Immature natural killer cell (primary cell): ENCODE results near the gene LGR4. TPM values are rescaled to one million over a fixed set of nuclear protein-coding genes. Genes with fewer than 3 reads are reported as not detected.
"Not testable (repeated sequence)": the region's sequence is repeated elsewhere in the genome, so short reads cannot be mapped to it uniquely, and the experiment has no call there.

Experiments used
- DNase-seq, 3 donors: peaks; one replicate each; pipeline ENCODE4 v3.0.0; 2022; ENCODE audit warnings: mixed read lengths in 1 of 3
- H3K27ac Mint-ChIP-seq, 6 donors: one replicate each; pipeline ENCODE4 v1.8.0; 2020; ENCODE audit warnings: mixed read lengths in 6 of 6, mild to moderate bottlenecking in 5 of 6, inconsistent platforms in 4 of 6, moderate library complexity in 3 of 6
- H3K27me3 Mint-ChIP-seq, 3 donors: one replicate each; pipeline ENCODE4 v1.8.0; 2020 to 2021; ENCODE audit warnings: low read depth in 3 of 3, mild to moderate bottlenecking in 3 of 3, mixed read lengths in 3 of 3, moderate library complexity in 3 of 3, inconsistent platforms in 1 of 3
- H3K36me3 Mint-ChIP-seq, 3 donors: one replicate each; pipeline ENCODE4 v1.8.0; 2020; ENCODE audit warnings: mixed read lengths in 3 of 3, inconsistent platforms in 2 of 3, mild to moderate bottlenecking in 2 of 3
- H3K4me1 Mint-ChIP-seq, 2 donors: one replicate each; pipeline ENCODE4 v1.8.0; 2020; ENCODE audit warnings: inconsistent platforms in 2 of 2, mild to moderate bottlenecking in 2 of 2, mixed read lengths in 2 of 2, moderate library complexity in 1 of 2
- H3K4me3 Mint-ChIP-seq, 5 donors: one replicate each; pipeline ENCODE4 v1.8.0; 2020; ENCODE audit warnings: mild to moderate bottlenecking in 5 of 5, mixed read lengths in 5 of 5, inconsistent platforms in 3 of 5, moderate library complexity in 3 of 5
- H3K9me3 Mint-ChIP-seq, 6 donors: one replicate each; pipeline ENCODE4 v1.8.0; 2020; ENCODE audit warnings: mild to moderate bottlenecking in 6 of 6, mixed read lengths in 6 of 6, inconsistent platforms in 4 of 6, moderate library complexity in 3 of 6
- polyA plus RNA-seq, 3 donors: library from polyadenylated mRNA; unstranded; fragments of 300-500 nt; fragmentation: Illumina TruSeq; gene quantifications; one replicate each; pipeline ENCODE4 v1.2.3, GENCODE V29; 2021

LGR4 gene
- polyA plus RNA-seq, 3 donors from 2014 or later: 0.51 TPM; not detected in 2

GRCh38 chr11:27353593-27354358 lies 118.8 kb downstream of the LGR4 start:
- Mint-ChIP-seq H3K4me3 (no peak overlapping the region), H3K27ac (no peak overlapping the region), H3K9me3 (no peaks in the 10 kb centered on the region), H3K36me3 (peaks cover 0 to 6% (median 4%) of the 10 kb centered on the region in 3 donors), H3K4me1 (no peaks in the 10 kb centered on the region), H3K27me3 (peaks cover 0 to 1% (median 0%) of the 10 kb centered on the region in 3 donors)
- no peak for DNase-seq

DNA sequence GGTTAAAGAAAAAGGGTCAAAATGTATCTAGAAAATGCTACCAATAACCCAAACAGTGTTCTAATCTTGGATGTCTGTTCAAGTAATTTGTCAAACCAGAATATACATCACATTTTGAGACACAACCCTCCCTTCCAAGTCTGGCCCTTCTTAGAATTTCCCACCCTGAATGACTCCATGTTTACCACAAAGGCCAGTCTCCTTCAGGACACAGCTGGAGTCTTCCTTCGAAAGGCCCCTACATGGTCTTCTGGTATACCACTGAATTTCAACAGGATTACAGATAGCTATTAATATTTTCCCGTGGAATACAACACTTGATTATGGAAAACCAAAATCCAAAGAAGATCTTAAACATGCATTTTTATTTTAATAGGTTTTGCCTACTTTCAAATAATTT lies 119.8 kb downstream of the LGR4 start:
- Mint-ChIP-seq H3K4me1 (no peaks in the 10 kb centered on the region), H3K9me3 (no peaks in the 10 kb centered on the region), H3K27ac (no peak overlapping the region), H3K27me3 (peaks cover 0 to 1% (median 0%) of the 10 kb centered on the region in 3 donors), H3K36me3 (peaks cover 0 to 11% (median 7%) of the 10 kb centered on the region in 3 donors), H3K4me3 (no peak overlapping the region)
- DNase-seq: no peak

GRCh38 chr11:27350511-27350910 lies 122.1 kb downstream of the LGR4 start:
- H3K27ac Mint-ChIP-seq: no peak overlapping the region

GRCh38 chr11:27349919-27350318 lies 122.7 kb downstream of the LGR4 start:
- Mint-ChIP-seq H3K4me1 (no peaks in the 10 kb centered on the region), H3K4me3 (no peak overlapping the region), H3K27ac (no peak overlapping the region), H3K27me3 (no peaks in the 10 kb centered on the region), H3K36me3 (peaks cover 0 to 21% (median 7%) of the 10 kb centered on the region in 3 donors), H3K9me3 (peaks cover 0 to 1% (median 0%) of the 10 kb centered on the region in 6 donors)
- no peak for DNase-seq

More at GRCh38 chr11:27350511-27350910, 122.1 kb downstream of the LGR4 start:
- Mint-ChIP-seq H3K4me3 (no peak overlapping the region), H3K36me3 (peaks cover 0 to 19% (median 7%) of the 10 kb centered on the region in 3 donors), H3K4me1 (no peaks in the 10 kb centered on the region), H3K9me3 (no peaks in the 10 kb centered on the region), H3K27me3 (no peaks in the 10 kb centered on the region)
- no peak for DNase-seq

GRCh38 chr11:27348340-27348873 lies 124.2 kb downstream of the LGR4 start:
- Mint-ChIP-seq H3K4me3 (no peak overlapping the region), H3K36me3 (peaks cover 0 to 22% (median 7%) of the 10 kb centered on the region in 3 donors), H3K9me3 (peaks cover 0 to 1% (median 0%) of the 10 kb centered on the region in 6 donors), H3K27me3 (no peaks in the 10 kb centered on the region), H3K27ac (no peak overlapping the region), H3K4me1 (no peaks in the 10 kb centered on the region)
- no peak for DNase-seq

GRCh38 chr11:27347359-27348339 lies 124.9 kb downstream of the LGR4 start:
- H3K9me3 Mint-ChIP-seq: peaks cover 0 to 1% (median 0%) of the 10 kb centered on the region in 6 donors
- peaks cover 0 to 22% (median 7%) of the 10 kb centered on the region in 3 donors for H3K36me3 Mint-ChIP-seq
- DNase-seq: no peak
- H3K27ac Mint-ChIP-seq: no peak overlapping the region
- no peaks in the 10 kb centered on the region for H3K27me3 Mint-ChIP-seq
- no peak overlapping the region for H3K4me3 Mint-ChIP-seq
- H3K4me1 Mint-ChIP-seq: no peaks in the 10 kb centered on the region

- Mint-ChIP-seq H3K4me3 (no peak overlapping the region), H3K36me3 (peaks cover 0 to 12% (median 0%) of the 10 kb centered on the region in 3 donors), H3K4me1 (no peaks in the 10 kb centered on the region), H3K27ac (no peak overlapping the region), H3K9me3 (peaks cover 0 to 2% (median 0%) of the 10 kb centered on the region in 6 donors), H3K27me3 (peaks cover 0 to 1% (median 0%) of the 10 kb centered on the region in 3 donors)
- no peak for DNase-seq
These were observed 132.6 kb downstream of the LGR4 start for GRCh38 chr11:27339941-27340340.

DNA sequence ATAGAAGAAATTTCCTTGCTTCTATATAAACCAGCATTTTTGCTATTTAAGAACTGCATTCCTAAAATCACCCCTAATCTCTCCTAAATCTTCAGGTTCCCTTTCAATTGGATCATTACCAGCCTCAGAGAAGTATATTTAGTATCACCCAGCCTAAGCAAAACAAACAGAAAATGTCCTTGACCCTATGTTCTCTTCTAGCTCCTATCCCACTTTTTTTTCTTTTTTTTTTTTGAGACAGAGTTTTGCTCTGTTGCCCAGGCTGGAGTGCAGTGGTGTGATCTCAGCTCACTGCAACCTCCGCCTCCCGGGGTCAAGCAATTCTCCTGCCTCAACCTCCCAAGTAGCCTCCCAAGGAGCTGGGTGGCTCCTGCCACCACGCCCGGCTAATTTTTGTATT lies 137.8 kb downstream of the LGR4 start:
- not testable (repeated sequence) for H3K4me3 Mint-ChIP-seq, DNase-seq, H3K27ac Mint-ChIP-seq, H3K4me1 Mint-ChIP-seq, H3K27me3 Mint-ChIP-seq, H3K9me3 Mint-ChIP-seq
- peaks cover 0 to 15% (median 4%) of the 10 kb centered on the region in 3 donors for H3K36me3 Mint-ChIP-seq

DNA sequence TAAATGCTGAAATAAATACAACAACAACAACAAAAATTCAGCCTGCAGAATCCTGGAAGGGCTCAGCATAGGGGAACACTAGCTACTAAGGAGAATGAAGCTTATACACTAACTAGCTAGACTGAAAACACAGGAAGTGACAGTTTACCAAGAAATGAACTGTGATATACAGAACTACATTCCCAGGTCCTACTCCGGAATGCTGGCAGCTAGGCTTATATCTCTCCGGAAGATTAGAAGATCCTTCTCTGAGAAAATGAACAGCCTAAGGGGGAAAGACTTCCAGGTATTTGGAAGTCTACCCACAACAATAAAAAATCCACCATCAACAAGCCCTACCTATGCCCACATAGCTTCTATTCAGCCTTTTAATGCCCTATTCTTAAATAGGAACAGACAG lies 140.6 kb downstream of the LGR4 start:
- Mint-ChIP-seq H3K4me1 (no peaks in the 10 kb centered on the region), H3K27ac (no peak overlapping the region), H3K27me3 (no peaks in the 10 kb centered on the region), H3K4me3 (no peak overlapping the region), H3K9me3 (peaks cover 0 to 2% (median 0%) of the 10 kb centered on the region in 6 donors), H3K36me3 (peaks cover 0 to 15% (median 4%) of the 10 kb centered on the region in 3 donors)
- no peak for DNase-seq

GRCh38 chr11:27330633-27331270 lies 141.8 kb downstream of the LGR4 start:
- Mint-ChIP-seq H3K36me3 (peaks cover 0 to 10% (median 4%) of the 10 kb centered on the region in 3 donors), H3K4me3 (no peak overlapping the region)

GRCh38 chr11:27329867-27330632 lies 142.5 kb downstream of the LGR4 start:
- Mint-ChIP-seq H3K27ac (no peak overlapping the region), H3K27me3 (no peaks in the 10 kb centered on the region), H3K4me3 (no peak overlapping the region), H3K9me3 (peaks cover 0 to 15% (median 3%) of the 10 kb centered on the region in 6 donors), H3K36me3 (peaks cover 0 to 9% (median 4%) of the 10 kb centered on the region in 3 donors), H3K4me1 (no peaks in the 10 kb centered on the region)
- DNase-seq: no peak

More at GRCh38 chr11:27330633-27331270, 141.8 kb downstream of the LGR4 start:
- Mint-ChIP-seq H3K27me3 (no peaks in the 10 kb centered on the region), H3K4me1 (no peaks in the 10 kb centered on the region), H3K9me3 (peaks cover 0 to 10% (median 1%) of the 10 kb centered on the region in 6 donors), H3K27ac (no peak overlapping the region)
- DNase-seq: no peak

DNA sequence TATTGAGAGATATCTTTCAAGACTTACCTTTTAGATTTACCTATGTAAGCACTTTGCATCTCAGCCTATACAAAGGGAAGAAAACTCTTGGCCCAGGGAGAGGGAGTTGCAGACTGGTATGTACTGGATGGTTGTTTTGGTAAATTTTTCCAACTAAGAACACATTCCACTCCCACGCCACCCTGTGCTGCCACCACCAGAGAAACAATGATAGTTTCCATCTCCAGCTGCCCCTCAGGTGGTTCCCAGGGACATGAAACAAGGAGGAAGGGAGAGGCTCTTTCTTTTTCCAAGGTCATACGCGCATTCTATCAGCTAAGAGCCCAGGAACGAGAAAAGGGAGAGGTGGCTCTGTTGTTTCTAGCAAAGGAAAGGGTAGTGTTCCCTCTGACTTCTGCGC lies 144.0 kb downstream of the LGR4 start:
- Mint-ChIP-seq H3K27me3 (peaks cover 0 to 3% (median 0%) of the 10 kb centered on the region in 3 donors), H3K9me3 (peaks cover 0 to 15% (median 3%) of the 10 kb centered on the region in 6 donors), H3K4me1 (no peaks in the 10 kb centered on the region), H3K36me3 (peaks cover 0 to 4% (median 3%) of the 10 kb centered on the region in 3 donors), H3K27ac (no peak overlapping the region), H3K4me3 (no peak overlapping the region)
- no peak for DNase-seq
